ENCODE results near the gene EXT2. TPM values are rescaled to one million over a fixed set of nuclear protein-coding genes. Genes with fewer than 3 reads are reported as not detected.

EXT2 gene
- total RNA-seq: 134 and 135 TPM in 2 replicates

DNA sequence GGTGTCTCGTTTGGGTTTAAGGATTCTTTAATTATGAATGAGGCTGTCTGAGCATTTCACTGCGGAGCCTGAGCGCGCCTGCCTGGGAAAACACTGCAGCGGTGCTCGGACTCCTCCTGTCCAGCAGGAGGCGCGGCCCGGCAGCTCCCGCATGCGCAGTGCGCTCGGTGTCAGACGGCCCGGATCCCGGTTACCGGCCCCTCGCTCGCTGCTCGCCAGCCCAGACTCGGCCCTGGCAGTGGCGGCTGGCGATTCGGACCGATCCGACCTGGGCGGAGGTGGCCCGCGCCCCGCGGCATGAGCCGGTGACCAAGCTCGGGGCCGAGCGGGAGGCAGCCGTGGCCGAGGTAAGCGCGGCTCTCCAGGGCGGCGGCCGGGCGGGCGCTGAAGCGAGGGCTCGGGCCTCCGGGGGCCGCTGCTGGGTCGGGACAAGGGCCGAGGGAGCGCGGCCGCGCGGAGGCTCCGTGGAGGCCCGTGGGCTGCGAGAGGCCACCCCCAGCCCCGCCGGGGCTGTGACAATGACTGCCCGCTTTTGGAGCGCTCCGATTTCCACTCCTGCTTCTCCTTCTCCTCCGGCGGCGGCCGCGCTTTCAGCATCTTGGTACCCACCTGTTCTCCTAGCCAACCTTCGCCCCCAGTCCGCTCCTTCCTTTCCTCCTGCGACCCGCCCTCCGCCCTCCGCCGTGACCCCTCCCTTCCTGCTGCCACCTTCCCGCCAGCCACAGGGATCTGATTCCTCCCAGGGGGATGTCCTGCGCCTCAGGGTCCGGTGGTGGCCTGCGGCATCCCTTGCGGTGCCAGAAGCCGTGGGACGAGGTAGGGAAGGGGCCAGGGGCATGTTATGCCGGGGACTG, at the start of gene EXT2:
Gene EXT2, plus strand, starts transcription at position 173 of the 854 bp plus-strand sequence. CDS start 12,035 bp downstream, outside the sequence.

GRCh38 chr11:44047931-44048431, 47.5 kb upstream of the EXT2 start, which contains the start of gene ACCSL:
TSS of gene ACCSL (plus strand) at chr11:44047981. CDS start at chr11:44048037, 56 bp downstream.

GRCh38 chr11:44065841-44066731, 29.4 kb upstream of the EXT2 start, which contains the start of gene ACCS:
TSS of gene ACCS (plus strand) at chr11:44066270. CDS start at chr11:44067628, 1,358 bp downstream.

Other genes with a start within 250 kb of the EXT2 start
- gene ALKBH3, start 214.8 kb upstream of the EXT2 start, total RNA-seq: 31.4 and 54.1 TPM in 2 replicates
- gene C11orf96, start 153.0 kb upstream of the EXT2 start, total RNA-seq: 0.35 TPM in 1 of 2 replicates, not detected in the other
- gene ACCSL, start 47.7 kb upstream of the EXT2 start, total RNA-seq: not detected in 2 replicates
- gene ACCS, start 29.4 kb upstream of the EXT2 start, total RNA-seq: 2.9 and 5.1 TPM in 2 replicates
- not detected in 2 replicates for gene ALX4, start 214.5 kb downstream of the EXT2 start, total RNA-seq

All from myometrial cell (primary cell).